MG63 (cell line): Measurements from ENCODE around the gene ERMAP. TPM values are rescaled to one million over a fixed set of nuclear protein-coding genes. Genes with fewer than 3 reads are reported as not detected.
"Not testable (repeated sequence)": the region's sequence is repeated elsewhere in the genome, so short reads cannot be mapped to it uniquely, and the experiment has no call there.

Experiments used
- DNase-seq: peaks from one replicate; pipeline ENCODE4 v3.0.0-alpha.2; 2020
- H3K27me3 ChIP-seq: fragments of 250-450 bp; sonication (Bioruptor Pico); 2 replicates; pipeline ENCODE4 v1.5.1; 2020; ENCODE audit warnings: mild to moderate bottlenecking, moderate library complexity
- H3K36me3 ChIP-seq: fragments of 250-450 bp; sonication (Bioruptor Pico); 2 replicates; pipeline ENCODE4 v1.5.1; 2020; ENCODE audit warnings: mild to moderate bottlenecking, moderate library complexity
- H3K4me3 ChIP-seq: fragments of 250-450 bp; sonication (Bioruptor Pico); 2 replicates; pipeline ENCODE4 v1.5.1; 2020; ENCODE audit warnings: mild to moderate bottlenecking, moderate library complexity
- H3K9me3 ChIP-seq: fragments of 250-450 bp; sonication (Bioruptor Pico); 2 replicates; pipeline ENCODE4 v1.5.1; 2020; ENCODE audit warnings: mild to moderate bottlenecking, moderate library complexity
- total RNA-seq: library from RNA; depleted of rRNA; stranded (reverse); fragments of >200 nt; shearing (Covaris generic); gene quantifications from 2 replicates; pipeline ENCODE4 v1.2.3, GENCODE V29; 2014; ENCODE audit warnings: low replicate concordance

ERMAP gene
- total RNA-seq, 1 experiment from 2014 or later = 10.3 TPM

GRCh38 chr1:42849944-42850343, 33.0 kb downstream of the ERMAP start:
- Histone ChIP-seq H3K4me3 (no peak overlapping the region), H3K36me3 (peaks cover 39% of the 10 kb centered on the region), H3K27me3 (no peaks in the 10 kb centered on the region), H3K9me3 (peaks cover 5% of the 10 kb centered on the region; the same call in 1 of the 2 replicates)
- DNase-seq = no peak

DNA sequence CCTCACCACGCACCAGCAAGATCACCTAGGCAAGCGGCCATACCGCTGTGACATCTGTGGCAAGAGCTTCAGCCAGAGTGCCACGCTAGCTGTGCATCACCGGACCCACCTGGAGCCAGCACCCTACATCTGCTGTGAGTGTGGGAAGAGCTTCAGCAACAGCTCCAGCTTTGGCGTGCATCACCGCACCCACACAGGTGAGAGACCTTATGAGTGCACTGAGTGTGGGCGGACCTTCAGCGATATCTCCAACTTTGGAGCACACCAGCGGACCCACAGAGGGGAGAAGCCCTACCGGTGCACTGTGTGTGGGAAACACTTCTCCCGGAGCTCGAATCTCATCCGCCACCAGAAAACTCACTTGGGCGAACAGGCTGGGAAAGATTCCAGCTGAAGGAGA, 34.5 kb downstream of the ERMAP start:
- DNase-seq = no peak
- peaks cover 11% of the 10 kb centered on the region; the same call in 1 of the 2 replicates for H3K9me3 ChIP-seq
- H3K36me3 ChIP-seq = peaks cover 39% of the 10 kb centered on the region
- H3K27me3 ChIP-seq = no peaks in the 10 kb centered on the region
- no peak overlapping the region for H3K4me3 ChIP-seq

DNA sequence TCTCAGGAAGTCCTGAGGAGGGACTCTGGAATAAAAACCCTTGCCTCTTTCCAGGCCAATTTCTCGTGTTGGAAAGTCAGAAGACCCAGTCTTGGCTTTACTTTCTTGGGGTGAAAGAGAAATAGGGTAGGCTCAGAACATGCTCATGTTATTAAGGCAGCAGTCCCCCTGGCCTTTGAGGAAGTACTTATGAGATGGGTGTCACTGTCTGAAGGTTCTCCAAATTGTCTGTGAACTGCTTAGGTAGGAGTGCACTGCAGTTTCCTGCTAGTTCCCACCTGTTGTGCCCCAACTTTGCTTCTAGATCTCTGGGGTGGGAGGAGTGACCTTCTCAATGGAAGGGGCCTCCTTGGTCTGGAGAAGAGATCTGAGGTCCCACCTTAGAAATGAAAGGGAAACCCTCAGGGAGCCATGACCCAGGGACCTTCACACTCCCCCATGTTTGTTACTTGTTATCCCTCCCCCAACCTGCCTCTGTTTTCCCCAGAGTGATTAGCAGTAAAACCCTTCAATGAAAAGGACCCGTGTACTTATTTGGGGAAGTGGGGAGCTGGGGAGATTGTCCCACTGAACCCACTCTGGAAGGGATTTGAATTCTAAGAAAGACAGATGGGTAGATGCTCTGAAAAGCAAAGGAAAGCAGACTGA, 35.2 kb downstream of the ERMAP start:
- Histone ChIP-seq H3K36me3 (peaks cover 39% of the 10 kb centered on the region), H3K9me3 (peaks cover 14% of the 10 kb centered on the region; the same call in 1 of the 2 replicates), H3K4me3 (no peak overlapping the region), H3K27me3 (no peaks in the 10 kb centered on the region)
- DNase-seq = no peak

DNA sequence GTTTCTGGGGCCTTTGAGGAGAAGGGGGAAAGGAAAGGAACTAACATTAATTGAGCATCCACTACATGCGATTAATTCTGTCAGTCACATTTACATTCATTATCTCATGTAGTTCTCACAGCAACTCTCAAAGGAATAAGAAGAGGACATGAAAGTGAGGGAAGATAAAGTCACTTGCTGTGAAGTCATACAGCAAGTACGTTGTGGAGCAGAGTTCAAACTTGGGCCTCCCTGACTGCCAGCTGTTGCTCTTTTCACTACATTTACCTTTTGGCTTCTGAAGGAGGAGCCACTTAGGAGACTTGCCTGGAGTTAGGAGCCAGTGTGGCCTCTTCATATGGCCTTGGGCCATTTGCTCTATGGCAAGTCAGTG, 35.7 kb downstream of the ERMAP start:
- DNase-seq = no peak
- Histone ChIP-seq H3K27me3 (no peaks in the 10 kb centered on the region), H3K4me3 (no peak overlapping the region), H3K36me3 (peaks cover 39% of the 10 kb centered on the region), H3K9me3 (peaks cover 15% of the 10 kb centered on the region; the same call in 1 of the 2 replicates)

GRCh38 chr1:42853116-42853884, 36.4 kb downstream of the ERMAP start:
- Histone ChIP-seq H3K27me3 (no peaks in the 10 kb centered on the region), H3K4me3 (no peak overlapping the region), H3K9me3 (peaks cover 15% of the 10 kb centered on the region; the same call in 1 of the 2 replicates), H3K36me3 (peaks cover 34% of the 10 kb centered on the region)
- DNase-seq = no peak

DNA sequence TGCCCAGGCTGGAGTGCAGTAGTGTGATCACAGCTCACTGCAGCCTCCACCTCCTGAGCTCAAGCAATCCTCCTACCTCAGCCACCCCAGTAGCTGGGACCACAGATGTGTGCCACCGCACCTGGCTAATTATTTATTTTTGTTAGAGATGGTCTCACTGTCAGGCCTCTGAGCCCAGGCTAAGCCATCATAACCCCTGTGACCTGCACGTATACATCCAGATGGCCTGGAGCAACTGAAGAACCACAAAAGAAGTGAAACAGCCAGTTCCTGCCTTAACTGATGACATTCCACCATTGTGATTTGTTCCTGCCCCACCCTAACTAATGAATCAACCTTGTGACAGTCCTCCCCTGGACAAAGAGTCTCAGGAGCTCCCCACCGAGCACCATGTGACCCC, 39.6 kb downstream of the ERMAP start:
- DNase-seq, H3K4me3 ChIP-seq, H3K27me3 ChIP-seq, H3K36me3 ChIP-seq: not testable (repeated sequence)
- peaks cover 23% of the 10 kb centered on the region for H3K9me3 ChIP-seq

- H3K9me3 ChIP-seq = peaks cover 23% of the 10 kb centered on the region
- not testable (repeated sequence) for DNase-seq, H3K27me3 ChIP-seq, H3K4me3 ChIP-seq, H3K36me3 ChIP-seq
Observed at GRCh38 chr1:42859366-42859765, 42.4 kb downstream of the ERMAP start.

GRCh38 chr1:42860339-42861013, 43.6 kb downstream of the ERMAP start:
- H3K36me3 ChIP-seq = no peaks in the 10 kb centered on the region
- DNase-seq = no peak
- peaks cover 23% of the 10 kb centered on the region for H3K9me3 ChIP-seq
- no peak overlapping the region for H3K4me3 ChIP-seq
- no peaks in the 10 kb centered on the region for H3K27me3 ChIP-seq

GRCh38 chr1:42861014-42861399, 44.1 kb downstream of the ERMAP start:
- no peaks in the 10 kb centered on the region for H3K27me3 ChIP-seq

DNA sequence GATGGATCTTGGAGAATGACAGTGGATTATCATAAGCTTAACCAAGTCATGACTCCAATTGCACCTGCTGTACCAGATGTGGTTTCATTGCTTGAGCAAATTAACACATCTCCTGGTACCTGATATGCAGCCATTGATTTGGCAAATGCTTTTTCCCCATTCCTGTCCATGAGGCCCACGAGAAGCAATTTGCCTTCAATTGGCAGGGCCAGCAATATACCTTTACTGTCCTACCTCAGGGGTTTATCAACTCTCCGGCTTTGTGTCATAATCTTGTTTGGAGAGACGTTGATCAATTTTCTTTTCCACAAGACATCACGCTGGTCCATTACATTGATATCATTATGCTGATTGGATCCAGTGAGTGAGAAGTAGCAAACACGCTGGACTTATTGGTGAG, 49.6 kb downstream of the ERMAP start:
- Histone ChIP-seq H3K27me3 (peaks cover under 1% of the 10 kb centered on the region; the same call in 1 of the 2 replicates), H3K4me3 (no peak overlapping the region), H3K9me3 (no peaks in the 10 kb centered on the region), H3K36me3 (no peaks in the 10 kb centered on the region)
- DNase-seq = no peak

More at GRCh38 chr1:42861014-42861399, 44.1 kb downstream of the ERMAP start:
- peaks cover 21% of the 10 kb centered on the region for H3K9me3 ChIP-seq
- no peak for DNase-seq
- no peak overlapping the region for H3K4me3 ChIP-seq
- no peaks in the 10 kb centered on the region for H3K36me3 ChIP-seq

- not testable (repeated sequence) for H3K9me3 ChIP-seq, H3K36me3 ChIP-seq, DNase-seq, H3K4me3 ChIP-seq, H3K27me3 ChIP-seq
Observed at GRCh38 chr1:42868466-42868865, 51.5 kb downstream of the ERMAP start.

DNA sequence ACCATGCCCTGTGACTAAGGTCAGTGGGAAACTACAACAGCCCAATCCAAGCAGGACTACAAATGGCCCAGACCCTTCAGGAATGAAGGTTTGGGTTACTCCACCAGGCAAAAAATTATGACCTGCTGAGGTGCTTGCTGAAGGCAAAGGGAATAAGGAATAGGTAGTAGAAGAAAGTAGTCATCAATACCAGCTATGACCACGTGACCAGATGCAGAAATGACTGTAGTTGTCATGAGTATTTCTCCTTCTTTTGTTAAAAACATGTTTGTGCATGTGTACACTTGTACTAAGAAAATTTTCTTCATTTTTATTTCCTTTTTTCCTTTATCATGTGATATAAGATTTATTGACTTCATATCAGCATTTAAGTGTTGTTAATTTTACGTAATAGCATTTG, 52.3 kb downstream of the ERMAP start:
- H3K27me3 ChIP-seq, H3K4me3 ChIP-seq, H3K9me3 ChIP-seq, H3K36me3 ChIP-seq, DNase-seq: not testable (repeated sequence)

DNA sequence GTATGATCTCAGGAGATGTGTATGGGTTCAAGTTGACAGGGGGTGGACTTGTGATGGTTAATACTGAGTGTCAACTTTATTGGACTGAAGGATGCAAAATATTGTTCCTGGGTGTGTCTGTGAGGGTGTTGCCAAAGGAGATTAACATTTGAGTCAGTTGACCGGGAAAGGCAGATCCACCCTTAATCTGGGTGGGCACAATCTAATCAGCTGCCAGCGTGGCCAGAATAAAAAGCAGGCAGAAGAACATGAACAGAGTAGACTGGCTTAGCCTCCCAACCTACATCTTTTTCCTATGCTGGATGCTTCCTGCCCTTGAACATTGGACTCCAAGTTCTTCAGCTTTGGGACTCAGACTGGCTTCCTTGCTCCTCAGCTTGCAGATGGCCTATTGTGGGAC, 52.8 kb downstream of the ERMAP start:
- DNase-seq, H3K4me3 ChIP-seq, H3K36me3 ChIP-seq, H3K9me3 ChIP-seq, H3K27me3 ChIP-seq: not testable (repeated sequence)

- H3K9me3 ChIP-seq, DNase-seq, H3K27me3 ChIP-seq, H3K4me3 ChIP-seq, H3K36me3 ChIP-seq: not testable (repeated sequence)
Observed at GRCh38 chr1:42873108-42873507, 56.2 kb downstream of the ERMAP start.

DNA sequence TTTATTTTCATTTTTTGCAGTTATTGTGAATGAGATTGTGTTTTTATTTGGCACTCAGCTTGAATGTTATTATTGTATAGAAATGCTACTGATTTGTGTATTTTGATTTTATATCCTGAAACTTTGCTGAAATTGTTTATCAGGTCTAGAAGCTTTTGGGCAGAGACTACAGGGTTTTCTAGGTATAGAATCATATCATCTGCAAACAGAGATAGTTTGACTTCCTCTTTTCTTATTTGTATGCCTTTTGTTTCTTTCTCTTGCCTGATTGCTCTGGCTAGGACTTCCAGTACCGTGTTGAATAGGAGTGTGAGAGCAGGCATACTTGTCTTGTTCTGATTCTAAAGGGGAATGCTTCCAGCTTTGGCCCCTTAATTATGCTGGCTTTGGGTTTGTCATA, 56.7 kb downstream of the ERMAP start:
- no peak overlapping the region for H3K4me3 ChIP-seq
- H3K9me3 ChIP-seq = peaks cover 6% of the 10 kb centered on the region
- H3K27me3 ChIP-seq = peaks cover 7% of the 10 kb centered on the region; the same call in 1 of the 2 replicates
- no peaks in the 10 kb centered on the region for H3K36me3 ChIP-seq
- DNase-seq = no peak

- peaks cover 6% of the 10 kb centered on the region for H3K9me3 ChIP-seq
- peaks cover 9% of the 10 kb centered on the region; the same call in 1 of the 2 replicates for H3K27me3 ChIP-seq
Observed at GRCh38 chr1:42876009-42876408, 59.1 kb downstream of the ERMAP start.

DNA sequence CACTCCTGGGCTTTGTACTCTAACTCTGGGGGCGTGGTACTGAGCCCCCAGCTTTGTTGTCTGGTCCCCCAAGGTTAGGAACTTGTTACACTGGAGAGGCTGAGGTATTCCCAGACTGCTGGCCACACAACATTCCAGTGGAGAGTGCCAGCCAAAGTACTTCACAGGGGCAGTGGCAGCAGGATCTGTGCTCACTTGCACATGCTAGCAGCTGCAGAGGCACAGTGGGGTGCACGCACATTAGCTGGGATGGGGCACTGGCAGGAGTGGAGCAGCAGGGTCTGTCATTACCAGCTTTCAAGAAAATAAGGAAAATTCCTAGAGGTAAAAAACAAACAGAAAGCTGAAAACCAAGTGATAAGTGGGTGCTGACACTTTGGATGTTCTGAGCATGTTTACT, 60.5 kb downstream of the ERMAP start:
- H3K4me3 ChIP-seq = no peak overlapping the region
- 0 out of 2 replicates have a peak, but pooled peaks cover 6% of the 10 kb centered on the region for H3K27me3 ChIP-seq
- no peak for DNase-seq
- H3K36me3 ChIP-seq = no peaks in the 10 kb centered on the region
- H3K9me3 ChIP-seq = peaks cover 6% of the 10 kb centered on the region

More at GRCh38 chr1:42876009-42876408, 59.1 kb downstream of the ERMAP start:
- no peak for DNase-seq
- Histone ChIP-seq H3K4me3 (no peak overlapping the region), H3K36me3 (no peaks in the 10 kb centered on the region)
